ENCODE data around the gene WDR70. TPM values are rescaled to one million over a fixed set of nuclear protein-coding genes. Genes with fewer than 3 reads are reported as not detected.
"Not testable (repeated sequence)": the region's sequence is repeated elsewhere in the genome, so short reads cannot be mapped to it uniquely, and the experiment has no call there.

WDR70 gene
- total RNA-seq, 2 donors from 2014 or later = 34.2 to 36.1 TPM

DNA sequence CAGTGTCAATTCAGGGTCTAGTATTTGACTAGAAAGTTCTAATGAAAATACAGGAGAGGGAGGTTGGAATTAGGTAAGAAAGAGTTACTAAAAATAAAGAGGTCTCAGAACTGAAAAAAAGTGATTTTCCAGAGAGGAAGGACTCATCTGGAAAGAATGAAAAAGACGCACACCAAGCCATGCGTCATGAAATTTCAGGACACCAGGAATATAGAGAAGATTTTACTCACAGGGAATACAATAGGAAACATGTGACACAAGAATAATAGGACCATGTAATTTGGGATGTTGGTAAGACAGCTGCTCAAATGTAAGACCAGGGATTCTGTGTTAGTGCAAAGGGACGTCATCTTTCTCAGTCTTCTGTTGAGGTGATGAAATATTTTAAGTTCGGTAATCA is 236.1 kb downstream of the WDR70 start:
- H3K4me3 Mint-ChIP-seq = no peak overlapping the region
- TF ChIP-seq, protein P1, sequence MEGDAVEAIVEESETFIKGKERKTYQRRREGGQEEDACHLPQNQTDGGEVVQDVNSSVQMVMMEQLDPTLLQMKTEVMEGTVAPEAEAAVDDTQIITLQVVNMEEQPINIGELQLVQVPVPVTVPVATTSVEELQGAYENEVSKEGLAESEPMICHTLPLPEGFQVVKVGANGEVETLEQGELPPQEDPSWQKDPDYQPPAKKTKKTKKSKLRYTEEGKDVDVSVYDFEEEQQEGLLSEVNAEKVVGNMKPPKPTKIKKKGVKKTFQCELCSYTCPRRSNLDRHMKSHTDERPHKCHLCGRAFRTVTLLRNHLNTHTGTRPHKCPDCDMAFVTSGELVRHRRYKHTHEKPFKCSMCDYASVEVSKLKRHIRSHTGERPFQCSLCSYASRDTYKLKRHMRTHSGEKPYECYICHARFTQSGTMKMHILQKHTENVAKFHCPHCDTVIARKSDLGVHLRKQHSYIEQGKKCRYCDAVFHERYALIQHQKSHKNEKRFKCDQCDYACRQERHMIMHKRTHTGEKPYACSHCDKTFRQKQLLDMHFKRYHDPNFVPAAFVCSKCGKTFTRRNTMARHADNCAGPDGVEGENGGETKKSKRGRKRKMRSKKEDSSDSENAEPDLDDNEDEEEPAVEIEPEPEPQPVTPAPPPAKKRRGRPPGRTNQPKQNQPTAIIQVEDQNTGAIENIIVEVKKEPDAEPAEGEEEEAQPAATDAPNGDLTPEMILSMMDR (conservative IDR thresholded peaks at IDR 0.05) = no peak
- Histone ChIP-seq H3K4me1 (ENCODE audit: control insufficient read depth, insufficient read depth, low read length) (no peaks in the 10 kb centered on the region), H3K9ac (ENCODE audit: extremely low read depth, low read length, poor library complexity, severe bottlenecking) (no peak overlapping the region), H3K27me3 (ENCODE audit: control insufficient read depth, insufficient read depth, low read length, poor library complexity, severe bottlenecking) (no peaks in the 10 kb centered on the region), H3K36me3 (ENCODE audit: control insufficient read depth, insufficient read depth, low read length) (no peaks in the 10 kb centered on the region), H3K27ac (ENCODE audit: low read depth, low read length) (no peak overlapping the region), H3K9me3 (ENCODE audit: control insufficient read depth, low read length) (no peaks in the 10 kb centered on the region), H3K4me3 (ENCODE audit: low read length) (no peak overlapping the region)
- no peak overlapping the region for H3K27ac Mint-ChIP-seq
- DNase-seq = no peak
- no peaks in the 10 kb centered on the region for H3K9me3 Mint-ChIP-seq
- H3K27me3 Mint-ChIP-seq (ENCODE audit: insufficient read depth) = no peaks in the 10 kb centered on the region
- no peaks in the 10 kb centered on the region for H3K36me3 Mint-ChIP-seq (ENCODE audit: low read depth)
- no peaks in the 10 kb centered on the region for H3K4me1 Mint-ChIP-seq
- 95 to 100% methylated on average over 3 to 4 of the region's 4 CpGs for WGBS, 2 experiments (ENCODE audit: insufficient coverage in 1 of 2, insufficient read length in 1 of 2)

DNA sequence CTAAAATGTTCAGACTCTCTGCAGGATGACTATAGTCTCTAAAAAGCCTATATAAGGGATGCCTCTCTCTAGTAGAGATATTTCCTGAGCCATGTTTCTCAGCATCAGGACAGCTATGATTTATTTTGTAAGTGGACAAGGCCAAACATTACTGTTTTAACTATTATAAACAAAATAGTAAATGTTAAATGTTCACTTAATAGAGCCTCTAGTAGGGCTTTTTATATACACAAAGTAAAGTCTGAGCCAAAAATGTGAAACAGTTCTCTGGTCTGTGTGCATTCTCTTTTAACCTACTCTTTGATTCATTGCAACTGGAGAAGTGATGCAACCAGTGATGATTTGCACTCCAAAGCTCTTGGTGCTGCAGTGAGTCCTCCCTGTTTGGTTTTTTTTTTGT is 240.2 kb downstream of the WDR70 start:
- no peaks in the 10 kb centered on the region for H3K36me3 ChIP-seq (ENCODE audit: control insufficient read depth, insufficient read depth, low read length)
- no peak overlapping the region for H3K27ac ChIP-seq (ENCODE audit: low read depth, low read length)
- DNase-seq = no peak
- no peaks in the 10 kb centered on the region for H3K4me1 Mint-ChIP-seq
- peaks cover 5% of the 10 kb centered on the region for H3K36me3 Mint-ChIP-seq (ENCODE audit: low read depth)
- no peak overlapping the region for H3K27ac Mint-ChIP-seq
- no peaks in the 10 kb centered on the region for H3K9me3 ChIP-seq (ENCODE audit: control insufficient read depth, low read length)
- no peak overlapping the region for H3K4me3 Mint-ChIP-seq
- H3K4me3 ChIP-seq (ENCODE audit: low read length) = no peak overlapping the region
- H3K4me1 ChIP-seq (ENCODE audit: control insufficient read depth, insufficient read depth, low read length) = no peaks in the 10 kb centered on the region
- H3K9ac ChIP-seq (ENCODE audit: extremely low read depth, low read length, poor library complexity, severe bottlenecking) = no peak overlapping the region
- no peaks in the 10 kb centered on the region for H3K27me3 ChIP-seq (ENCODE audit: control insufficient read depth, insufficient read depth, low read length, poor library complexity, severe bottlenecking)
- H3K27me3 Mint-ChIP-seq (ENCODE audit: insufficient read depth) = no peaks in the 10 kb centered on the region
- TF ChIP-seq, protein P1 (conservative IDR thresholded peaks at IDR 0.05) = no peak
- H3K9me3 Mint-ChIP-seq = peaks cover 3% of the 10 kb centered on the region

DNA sequence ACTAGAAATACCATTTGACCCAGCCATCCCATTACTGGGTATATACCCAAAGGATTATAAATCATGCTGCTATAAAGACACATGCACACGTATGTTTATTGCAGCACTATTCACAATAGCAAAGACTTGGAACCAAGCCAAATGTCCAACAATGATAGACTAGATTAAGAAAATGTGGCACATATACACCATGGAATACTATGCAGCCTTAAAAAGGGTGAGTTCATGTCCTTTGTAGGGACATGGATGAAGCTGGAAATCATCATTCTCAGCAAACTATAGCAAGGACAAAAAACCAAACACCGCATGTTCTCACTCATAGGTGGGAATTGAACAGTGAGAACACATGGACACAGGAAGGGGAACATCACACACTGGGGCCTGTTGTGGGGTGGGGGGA is 243.2 kb downstream of the WDR70 start:
- not testable (repeated sequence) for DNase-seq; H3K9ac ChIP-seq (ENCODE audit: extremely low read depth, low read length, poor library complexity, severe bottlenecking); H3K27me3 ChIP-seq (ENCODE audit: control insufficient read depth, insufficient read depth, low read length, poor library complexity, severe bottlenecking); H3K27ac Mint-ChIP-seq; H3K4me1 ChIP-seq (ENCODE audit: control insufficient read depth, insufficient read depth, low read length); H3K27ac ChIP-seq (ENCODE audit: low read depth, low read length); H3K36me3 ChIP-seq (ENCODE audit: control insufficient read depth, insufficient read depth, low read length); H3K9me3 Mint-ChIP-seq; H3K4me3 ChIP-seq (ENCODE audit: low read length); H3K4me1 Mint-ChIP-seq; H3K36me3 Mint-ChIP-seq (ENCODE audit: low read depth); H3K9me3 ChIP-seq (ENCODE audit: control insufficient read depth, low read length); H3K4me3 Mint-ChIP-seq; H3K27me3 Mint-ChIP-seq (ENCODE audit: insufficient read depth)
- WGBS, 2 experiments (ENCODE audit: insufficient coverage in 1 of 2, insufficient read length in 1 of 2) = no CpG with 5 or more reads among the region's 2 CpGs

DNA sequence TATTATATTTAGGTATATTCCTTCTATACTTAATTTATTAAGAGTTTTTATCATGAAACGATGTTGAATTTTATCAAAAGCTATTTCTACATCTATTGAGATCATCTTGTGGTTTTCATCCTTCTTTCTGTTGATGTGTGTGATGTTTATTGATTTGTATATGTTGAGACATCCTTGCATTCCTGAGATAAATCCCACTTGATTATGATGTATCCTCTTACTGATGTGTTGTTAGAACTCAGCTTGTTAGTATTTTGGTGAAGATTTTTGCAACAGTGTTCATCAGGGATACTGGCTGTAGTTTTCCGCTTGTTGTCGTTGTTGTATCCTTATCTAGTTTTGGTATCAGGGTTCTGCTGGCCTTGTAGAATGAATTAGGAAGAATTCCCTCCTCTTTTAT is 247.1 kb downstream of the WDR70 start:
- H3K9me3 Mint-ChIP-seq = peaks cover 19% of the 10 kb centered on the region
- no peak for DNase-seq
- no peaks in the 10 kb centered on the region for H3K27me3 Mint-ChIP-seq (ENCODE audit: insufficient read depth)
- Histone ChIP-seq H3K4me1 (ENCODE audit: control insufficient read depth, insufficient read depth, low read length) (no peaks in the 10 kb centered on the region), H3K36me3 (ENCODE audit: control insufficient read depth, insufficient read depth, low read length) (no peaks in the 10 kb centered on the region), H3K9ac (ENCODE audit: extremely low read depth, low read length, poor library complexity, severe bottlenecking) (no peak overlapping the region), H3K27ac (ENCODE audit: low read depth, low read length) (no peak overlapping the region), H3K9me3 (ENCODE audit: control insufficient read depth, low read length) (no peaks in the 10 kb centered on the region), H3K27me3 (ENCODE audit: control insufficient read depth, insufficient read depth, low read length, poor library complexity, severe bottlenecking) (no peaks in the 10 kb centered on the region), H3K4me3 (ENCODE audit: low read length) (no peak overlapping the region)
- no peaks in the 10 kb centered on the region for H3K4me1 Mint-ChIP-seq
- H3K36me3 Mint-ChIP-seq (ENCODE audit: low read depth) = peaks cover 9% of the 10 kb centered on the region
- H3K4me3 Mint-ChIP-seq = no peak overlapping the region
- no peak overlapping the region for H3K27ac Mint-ChIP-seq
- WGBS, 2 experiments (ENCODE audit: insufficient coverage in 1 of 2, insufficient read length in 1 of 2) = 100% methylated on average over 2 of the region's 3 CpGs
- TF ChIP-seq, protein P1 (conservative IDR thresholded peaks at IDR 0.05) = no peak
